ENCODE measurements around the gene CADM1. TPM values are rescaled to one million over a fixed set of nuclear protein-coding genes. Genes with fewer than 3 reads are reported as not detected.

The CADM1 gene
- total and polyA plus RNA-seq, 9 of the 15 experiments (the other 6 are each of a cell fraction or from before 2014, with no cell fraction given): 0.42 TPM; not detected in 8

GRCh38 chr11:115202074-115202473 lies 302.1 kb downstream of the CADM1 start:
- no peak overlapping the region for H3K4me2 ChIP-seq (ENCODE audit: insufficient read depth, low read length)
- H4K20me1 ChIP-seq (replicated peaks; ENCODE audit: control insufficient read depth, insufficient read depth, low read length): 0 out of 2 replicates have a peak, but pooled peaks cover 5% of the 10 kb centered on the region
- BruUV-seq (replicated peaks): no TSS peak
- POLR2A ChIA-PET: no interaction called here
- TF ChIP-seq RBM15 (IDR thresholded peaks at IDR 0.05; ENCODE audit: insufficient read depth, low read length): no peak
- TF ChIP-seq COPS2 (conservative IDR thresholded peaks at IDR 0.05): no peak
- TF ChIP-seq, protein P1, sequence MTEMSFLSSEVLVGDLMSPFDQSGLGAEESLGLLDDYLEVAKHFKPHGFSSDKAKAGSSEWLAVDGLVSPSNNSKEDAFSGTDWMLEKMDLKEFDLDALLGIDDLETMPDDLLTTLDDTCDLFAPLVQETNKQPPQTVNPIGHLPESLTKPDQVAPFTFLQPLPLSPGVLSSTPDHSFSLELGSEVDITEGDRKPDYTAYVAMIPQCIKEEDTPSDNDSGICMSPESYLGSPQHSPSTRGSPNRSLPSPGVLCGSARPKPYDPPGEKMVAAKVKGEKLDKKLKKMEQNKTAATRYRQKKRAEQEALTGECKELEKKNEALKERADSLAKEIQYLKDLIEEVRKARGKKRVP (CRISPR knock-in tag; IDR thresholded peaks at IDR 0.05): no peak
- H3K79me2 ChIP-seq (ENCODE audit: control insufficient read depth, insufficient read depth, low read length): no peaks in the 10 kb centered on the region
- DNase-seq (ENCODE audit: extremely low read depth in 1 of 4, low spot score in 3 of 4): no peak
- H3K36me3 ChIP-seq (ENCODE audit: control insufficient read depth, insufficient read depth, low read length): no peaks in the 10 kb centered on the region
- CTCF ChIA-PET (ENCODE audit: low intra/inter-chr PET ratio): no interaction called here
- H3K4me3 ChIP-seq: no peak overlapping the region
- in situ Hi-C loops (cut with MboI): no loop called here
- H3K27me3 ChIP-seq (ENCODE audit: control insufficient read depth in 2 of 2, insufficient read depth in 2 of 2, low read length in 2 of 2): no peaks in the 10 kb centered on the region
- no peak overlapping the region for H3K27ac ChIP-seq (ENCODE audit: extremely low read depth, low read depth, low read length)
- no peak overlapping the region for H3K9ac ChIP-seq (ENCODE audit: insufficient read depth in 1 of 2, low read depth in 2 of 2, low read length in 2 of 2)
- no peaks in the 10 kb centered on the region for H3K4me1 ChIP-seq (replicated peaks in 1 of 2; ENCODE audit: control insufficient read depth in 2 of 2, insufficient read depth in 2 of 2, low read length in 2 of 2)
- no peak overlapping the region for H2AFZ ChIP-seq (ENCODE audit: low read depth, low read length)
- no peak for FAIRE-seq
- H3K9me1 ChIP-seq (ENCODE audit: control insufficient read depth, insufficient read depth, low read length): no peaks in the 10 kb centered on the region
- 0% methylated on average over 2 of the region's 2 CpGs for WGBS (ENCODE audit: insufficient coverage, low coverage, missing lambda C conversion rate)
- intact Hi-C loops (cut with micrococcal nuclease): no loop called here
- ATAC-seq: no peak
- H3K9me3 ChIP-seq (replicated peaks; ENCODE audit: control insufficient read depth, insufficient read depth, low read depth, low read length): no peaks in the 10 kb centered on the region

GRCh38 chr11:115201111-115201792 lies 303.0 kb downstream of the CADM1 start:
- ChIA-PET CTCF (ENCODE audit: low intra/inter-chr PET ratio) (no interaction called here), POLR2A (no interaction called here)
- Histone ChIP-seq H3K9ac (ENCODE audit: insufficient read depth in 1 of 2, low read depth in 2 of 2, low read length in 2 of 2) (no peak overlapping the region), H2AFZ (ENCODE audit: low read depth, low read length) (no peak overlapping the region), H3K27ac (ENCODE audit: extremely low read depth, low read depth, low read length) (no peak overlapping the region), H3K4me1 (replicated peaks in 1 of 2; ENCODE audit: control insufficient read depth in 2 of 2, insufficient read depth in 2 of 2, low read length in 2 of 2) (no peaks in the 10 kb centered on the region), H3K9me1 (ENCODE audit: control insufficient read depth, insufficient read depth, low read length) (no peaks in the 10 kb centered on the region), H3K4me3 (no peak overlapping the region), H3K27me3 (ENCODE audit: control insufficient read depth in 2 of 2, insufficient read depth in 2 of 2, low read length in 2 of 2) (no peaks in the 10 kb centered on the region), H3K79me2 (ENCODE audit: control insufficient read depth, insufficient read depth, low read length) (no peaks in the 10 kb centered on the region), H3K36me3 (ENCODE audit: control insufficient read depth, insufficient read depth, low read length) (no peaks in the 10 kb centered on the region), H3K9me3 (replicated peaks; ENCODE audit: control insufficient read depth, insufficient read depth, low read depth, low read length) (no peaks in the 10 kb centered on the region), H4K20me1 (replicated peaks; ENCODE audit: control insufficient read depth, insufficient read depth, low read length) (0 out of 2 replicates have a peak, but pooled peaks cover 5% of the 10 kb centered on the region), H3K4me2 (ENCODE audit: insufficient read depth, low read length) (no peak overlapping the region)
- WGBS (ENCODE audit: insufficient coverage, low coverage, missing lambda C conversion rate): 1% methylated on average over 6 of the region's 6 CpGs
- ATAC-seq (no peak), FAIRE-seq (no peak), DNase-seq (ENCODE audit: extremely low read depth in 1 of 4, low spot score in 3 of 4) (no peak)
- BruUV-seq (replicated peaks): no TSS peak
- intact Hi-C loops (cut with micrococcal nuclease): no loop called here
- in situ Hi-C loops (cut with MboI): no loop called here
- no peak for TF ChIP-seq CBFA2T3 (IDR thresholded peaks at IDR 0.05)
- no peak for TF ChIP-seq SRSF1 (IDR thresholded peaks at IDR 0.05; ENCODE audit: low read depth, low read length)
- no peak for TF ChIP-seq NFRKB (IDR thresholded peaks at IDR 0.05; ENCODE audit: low read depth)
- no peak for TF ChIP-seq ZNF717 (CRISPR knock-in tag; IDR thresholded peaks at IDR 0.05)
- no peak for TF ChIP-seq ZNF778 (CRISPR knock-in tag; IDR thresholded peaks at IDR 0.05)

Measured in K562 (cell line).